Liver (tissue), 9 donors: ENCODE data around the gene BLACAT1. TPM values are rescaled to one million over a fixed set of nuclear protein-coding genes. Genes with fewer than 3 reads are reported as not detected.

Source experiments
- DNase-seq: peaks from one replicate; pipeline ENCODE4 v3.0.0-alpha.2; 2017; ENCODE audit warnings: low spot score
- H3K27ac ChIP-seq, 2 donors: one replicate each; pipeline ENCODE4 v1.7.0; 2013; ENCODE audit warnings: inconsistent platforms in 2 of 2, low read length in 2 of 2, control low read depth in 1 of 2, low read depth in 1 of 2, mild to moderate bottlenecking in 1 of 2
- H3K27me3 ChIP-seq, 4 donors: one replicate each; pipeline versions ENCODE4 v1.6.1 to v1.7.0; 2013; ENCODE audit warnings: low read length in 3 of 4, inconsistent platforms in 1 of 4, mild to moderate bottlenecking in 1 of 4, moderate library complexity in 1 of 4; ENCODE audit not compliant: control insufficient read depth in 4 of 4, insufficient read depth in 4 of 4
- H3K36me3 ChIP-seq, 4 donors: one replicate each; pipeline versions ENCODE4 v1.6.1 to v1.7.0; 2013; ENCODE audit warnings: low read length in 3 of 4, mild to moderate bottlenecking in 3 of 4, low read depth in 1 of 4, moderate library complexity in 1 of 4; ENCODE audit not compliant: control insufficient read depth in 4 of 4, insufficient read depth in 3 of 4
- H3K4me1 ChIP-seq, 4 donors: one replicate each; pipeline versions ENCODE4 v1.6.1 to v1.7.0; 2013; ENCODE audit warnings: low read length in 3 of 4, mild to moderate bottlenecking in 3 of 4, moderate library complexity in 1 of 4; ENCODE audit not compliant: control insufficient read depth in 4 of 4, insufficient read depth in 4 of 4
- H3K4me3 ChIP-seq, 3 donors: one replicate each; pipeline versions ENCODE4 v1.6.1 to v1.7.0; 2013; ENCODE audit warnings: low read length in 3 of 3, control low read depth in 1 of 3, low read depth in 1 of 3, mild to moderate bottlenecking in 1 of 3
- H3K9ac ChIP-seq, 2 donors: one replicate each; pipeline ENCODE4 v1.7.0; 2013; ENCODE audit warnings: low read length in 2 of 2, mild to moderate bottlenecking in 2 of 2, moderate library complexity in 2 of 2, control low read depth in 1 of 2, low read depth in 1 of 2
- H3K9me3 ChIP-seq, 4 donors: one replicate each; pipeline versions ENCODE4 v1.6.1 to v1.7.0; 2013; ENCODE audit warnings: low read length in 3 of 4; ENCODE audit not compliant: control insufficient read depth in 4 of 4
- EGR1 ChIP-seq, 2 donors: IDR thresholded peaks; 2 replicates each; pipeline ENCODE4 v1.6.1; 2016 to 2018; ENCODE audit warnings: antibody characterized with exemption in 2 of 2, low read depth in 2 of 2
- FOXA1 ChIP-seq: IDR thresholded peaks from 2 replicates; pipeline ENCODE4 v1.6.1; 2016; ENCODE audit warnings: antibody characterized with exemption
- FOXA2 ChIP-seq: IDR thresholded peaks from 2 replicates; pipeline ENCODE4 v1.6.1; 2016; ENCODE audit warnings: antibody characterized with exemption
- GABPA ChIP-seq, 2 donors: IDR thresholded peaks in 1 of 2; conservative IDR thresholded peaks in 1 of 2; 2 replicates each; pipeline ENCODE4 v1.6.1; 2016; ENCODE audit warnings: antibody characterized with exemption in 2 of 2, mild to moderate bottlenecking in 1 of 2, moderate library complexity in 1 of 2
- HNF4A ChIP-seq, 2 donors: conservative IDR thresholded peaks; 2 replicates each; pipeline ENCODE4 v1.6.1; 2016; ENCODE audit warnings: antibody characterized with exemption in 2 of 2, mild to moderate bottlenecking in 2 of 2
- HNF4G ChIP-seq: IDR thresholded peaks from 2 replicates; pipeline ENCODE4 v1.6.1; 2016; ENCODE audit warnings: antibody characterized with exemption
- JUND ChIP-seq, 2 donors: IDR thresholded peaks; 2 replicates each; pipeline ENCODE4 v1.6.1; 2016; ENCODE audit warnings: antibody characterized with exemption in 2 of 2
- NR2F2 ChIP-seq: IDR thresholded peaks from 2 replicates; pipeline ENCODE4 v1.6.1; 2016; ENCODE audit warnings: antibody characterized with exemption
- RAD21 ChIP-seq, 2 donors: IDR thresholded peaks; 2 replicates each; pipeline ENCODE4 v1.6.1; 2016; ENCODE audit warnings: antibody characterized with exemption in 2 of 2, mild to moderate bottlenecking in 2 of 2
- RXRA ChIP-seq, 2 donors: IDR thresholded peaks; 2 replicates each; pipeline ENCODE4 v1.6.1; 2017 to 2018; ENCODE audit warnings: antibody characterized with exemption in 2 of 2, mild to moderate bottlenecking in 1 of 2
- SP1 ChIP-seq: IDR thresholded peaks from 2 replicates; pipeline ENCODE4 v1.6.1; 2018; ENCODE audit warnings: antibody characterized with exemption, mild to moderate bottlenecking
- TAF1 ChIP-seq: conservative IDR thresholded peaks from 2 replicates; pipeline ENCODE4 v1.6.1; 2016; ENCODE audit warnings: antibody characterized with exemption, mild to moderate bottlenecking
- YY1 ChIP-seq: IDR thresholded peaks from 2 replicates; pipeline ENCODE4 v1.6.1; 2016; ENCODE audit warnings: antibody characterized with exemption, mild to moderate bottlenecking
- WGBS: extraction: QIAGEN DNeasy Blood & Tissue Kit; methylation state at CpG from one replicate; pipeline ENCODE4 v1.1.7; 2013; 5-methylcytosine and 5-hydroxymethylcytosine counted together
- polyA plus RNA-seq, 2 donors: library from polyadenylated mRNA; stranded (reverse) in 1 of 2; unstranded in 1 of 2; fragments of 200-250 nt in 1 of 2; fragments of >200 nt in 1 of 2; fragmentation: Nextera tagmentation in 1 of 2; extraction: Ambion mirVana in 1 of 2; gene quantifications; one replicate each; pipeline versions ENCODE4 v1.2.1 to v1.2.3, GENCODE V29; 2013 to 2015
- total RNA-seq, 2 donors: library from RNA; depleted of rRNA; stranded (reverse); fragments of >200 nt; gene quantifications; one replicate each; pipeline ENCODE4 v1.2.3, GENCODE V29; 2014
- TF ChIP-seq, protein P1 (sequence below): IDR thresholded peaks from 2 replicates; pipeline ENCODE4 v1.6.1; 2016; ENCODE audit warnings: antibody characterized with exemption
- TF ChIP-seq, protein P2 (sequence below): IDR thresholded peaks from 2 replicates; pipeline ENCODE4 v1.6.1; 2016; ENCODE audit warnings: antibody characterized with exemption
- TF ChIP-seq, protein P3 (sequence below): fragments of 150-350 bp; IDR thresholded peaks from 2 replicates; pipeline ENCODE4 v1.5.1; 2017; ENCODE audit warnings: improper control_type of control experiment, low read depth, low read length; ENCODE audit not compliant: missing input control
- TF ChIP-seq, protein P4 (sequence below): IDR thresholded peaks from 2 replicates; pipeline ENCODE4 v1.6.1; 2016; ENCODE audit warnings: antibody characterized with exemption
- TF ChIP-seq, protein P5 (sequence below): IDR thresholded peaks from 2 replicates; pipeline ENCODE4 v1.6.1; 2016; ENCODE audit warnings: antibody characterized with exemption, mild to moderate bottlenecking
- donor health status: healthy.
- donor health status: healthy.
- donor health status: healthy.
- donor health status: healthy.
- donor health status: healthy.

Gene BLACAT1
- total and polyA plus RNA-seq, 4 donors: not detected

DNA sequence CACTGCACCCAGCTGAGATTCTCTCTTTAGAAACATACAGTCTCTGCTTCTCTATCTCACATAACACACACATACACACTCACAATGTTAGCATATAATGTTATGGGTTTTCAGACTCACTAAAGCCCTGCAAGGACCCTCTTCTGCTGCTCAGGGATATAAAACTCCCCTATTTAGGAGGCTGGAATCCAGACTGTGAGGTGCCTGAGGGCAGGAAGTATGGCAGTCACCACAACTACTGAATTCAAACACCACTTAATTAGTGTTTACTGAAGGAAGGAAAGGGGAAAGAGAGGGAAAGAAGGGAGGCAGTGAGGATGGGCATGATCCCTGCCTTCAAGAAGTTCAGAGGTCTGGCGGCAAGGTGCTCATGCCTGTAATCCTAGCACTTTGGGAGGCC lies 40.8 kb upstream of the BLACAT1 start:
- H3K27me3 ChIP-seq: peaks cover 0 to under 1% (median 0%) of the 10 kb centered on the region in 4 donors
- H3K4me1 ChIP-seq: peaks cover 0 to 22% (median 19%) of the 10 kb centered on the region in 4 donors
- H3K27ac ChIP-seq: no peak overlapping the region
- no peaks in the 10 kb centered on the region for H3K36me3 ChIP-seq
- 100% methylated on average over 1 of the region's 1 CpG for WGBS
- no peak overlapping the region for H3K9ac ChIP-seq
- no peak for DNase-seq
- no peaks in the 10 kb centered on the region for H3K9me3 ChIP-seq
- TF ChIP-seq SP1 (no peak), NR2F2 (no peak), TAF1 (no peak), YY1 (no peak), FOXA1 (no peak), RAD21 (IDR thresholded peaks at IDR 0.05) (no peak), FOXA2 (no peak), RXRA (IDR thresholded peaks at IDR 0.05) (no peak), HNF4G (no peak), EGR1 (IDR thresholded peaks at IDR 0.05; ENCODE audit: low read depth in 2 of 2) (no peak), HNF4A (conservative IDR thresholded peaks at IDR 0.05) (no peak), JUND (IDR thresholded peaks at IDR 0.05) (no peak), GABPA (IDR thresholded peaks at IDR 0.05 in 1 of 2, conservative IDR thresholded peaks at IDR 0.05 in 1 of 2) (no peak)
- TF ChIP-seq, protein P1, sequence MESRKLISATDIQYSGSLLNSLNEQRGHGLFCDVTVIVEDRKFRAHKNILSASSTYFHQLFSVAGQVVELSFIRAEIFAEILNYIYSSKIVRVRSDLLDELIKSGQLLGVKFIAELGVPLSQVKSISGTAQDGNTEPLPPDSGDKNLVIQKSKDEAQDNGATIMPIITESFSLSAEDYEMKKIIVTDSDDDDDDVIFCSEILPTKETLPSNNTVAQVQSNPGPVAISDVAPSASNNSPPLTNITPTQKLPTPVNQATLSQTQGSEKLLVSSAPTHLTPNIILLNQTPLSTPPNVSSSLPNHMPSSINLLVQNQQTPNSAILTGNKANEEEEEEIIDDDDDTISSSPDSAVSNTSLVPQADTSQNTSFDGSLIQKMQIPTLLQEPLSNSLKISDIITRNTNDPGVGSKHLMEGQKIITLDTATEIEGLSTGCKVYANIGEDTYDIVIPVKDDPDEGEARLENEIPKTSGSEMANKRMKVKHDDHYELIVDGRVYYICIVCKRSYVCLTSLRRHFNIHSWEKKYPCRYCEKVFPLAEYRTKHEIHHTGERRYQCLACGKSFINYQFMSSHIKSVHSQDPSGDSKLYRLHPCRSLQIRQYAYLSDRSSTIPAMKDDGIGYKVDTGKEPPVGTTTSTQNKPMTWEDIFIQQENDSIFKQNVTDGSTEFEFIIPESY: no peak
- TF ChIP-seq, protein P2, sequence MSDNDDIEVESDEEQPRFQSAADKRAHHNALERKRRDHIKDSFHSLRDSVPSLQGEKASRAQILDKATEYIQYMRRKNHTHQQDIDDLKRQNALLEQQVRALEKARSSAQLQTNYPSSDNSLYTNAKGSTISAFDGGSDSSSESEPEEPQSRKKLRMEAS: no peak
- TF ChIP-seq, protein P3, sequence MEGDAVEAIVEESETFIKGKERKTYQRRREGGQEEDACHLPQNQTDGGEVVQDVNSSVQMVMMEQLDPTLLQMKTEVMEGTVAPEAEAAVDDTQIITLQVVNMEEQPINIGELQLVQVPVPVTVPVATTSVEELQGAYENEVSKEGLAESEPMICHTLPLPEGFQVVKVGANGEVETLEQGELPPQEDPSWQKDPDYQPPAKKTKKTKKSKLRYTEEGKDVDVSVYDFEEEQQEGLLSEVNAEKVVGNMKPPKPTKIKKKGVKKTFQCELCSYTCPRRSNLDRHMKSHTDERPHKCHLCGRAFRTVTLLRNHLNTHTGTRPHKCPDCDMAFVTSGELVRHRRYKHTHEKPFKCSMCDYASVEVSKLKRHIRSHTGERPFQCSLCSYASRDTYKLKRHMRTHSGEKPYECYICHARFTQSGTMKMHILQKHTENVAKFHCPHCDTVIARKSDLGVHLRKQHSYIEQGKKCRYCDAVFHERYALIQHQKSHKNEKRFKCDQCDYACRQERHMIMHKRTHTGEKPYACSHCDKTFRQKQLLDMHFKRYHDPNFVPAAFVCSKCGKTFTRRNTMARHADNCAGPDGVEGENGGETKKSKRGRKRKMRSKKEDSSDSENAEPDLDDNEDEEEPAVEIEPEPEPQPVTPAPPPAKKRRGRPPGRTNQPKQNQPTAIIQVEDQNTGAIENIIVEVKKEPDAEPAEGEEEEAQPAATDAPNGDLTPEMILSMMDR: no peak
- TF ChIP-seq, protein P4, sequence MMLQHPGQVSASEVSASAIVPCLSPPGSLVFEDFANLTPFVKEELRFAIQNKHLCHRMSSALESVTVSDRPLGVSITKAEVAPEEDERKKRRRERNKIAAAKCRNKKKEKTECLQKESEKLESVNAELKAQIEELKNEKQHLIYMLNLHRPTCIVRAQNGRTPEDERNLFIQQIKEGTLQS: no peak
- TF ChIP-seq, protein P5, sequence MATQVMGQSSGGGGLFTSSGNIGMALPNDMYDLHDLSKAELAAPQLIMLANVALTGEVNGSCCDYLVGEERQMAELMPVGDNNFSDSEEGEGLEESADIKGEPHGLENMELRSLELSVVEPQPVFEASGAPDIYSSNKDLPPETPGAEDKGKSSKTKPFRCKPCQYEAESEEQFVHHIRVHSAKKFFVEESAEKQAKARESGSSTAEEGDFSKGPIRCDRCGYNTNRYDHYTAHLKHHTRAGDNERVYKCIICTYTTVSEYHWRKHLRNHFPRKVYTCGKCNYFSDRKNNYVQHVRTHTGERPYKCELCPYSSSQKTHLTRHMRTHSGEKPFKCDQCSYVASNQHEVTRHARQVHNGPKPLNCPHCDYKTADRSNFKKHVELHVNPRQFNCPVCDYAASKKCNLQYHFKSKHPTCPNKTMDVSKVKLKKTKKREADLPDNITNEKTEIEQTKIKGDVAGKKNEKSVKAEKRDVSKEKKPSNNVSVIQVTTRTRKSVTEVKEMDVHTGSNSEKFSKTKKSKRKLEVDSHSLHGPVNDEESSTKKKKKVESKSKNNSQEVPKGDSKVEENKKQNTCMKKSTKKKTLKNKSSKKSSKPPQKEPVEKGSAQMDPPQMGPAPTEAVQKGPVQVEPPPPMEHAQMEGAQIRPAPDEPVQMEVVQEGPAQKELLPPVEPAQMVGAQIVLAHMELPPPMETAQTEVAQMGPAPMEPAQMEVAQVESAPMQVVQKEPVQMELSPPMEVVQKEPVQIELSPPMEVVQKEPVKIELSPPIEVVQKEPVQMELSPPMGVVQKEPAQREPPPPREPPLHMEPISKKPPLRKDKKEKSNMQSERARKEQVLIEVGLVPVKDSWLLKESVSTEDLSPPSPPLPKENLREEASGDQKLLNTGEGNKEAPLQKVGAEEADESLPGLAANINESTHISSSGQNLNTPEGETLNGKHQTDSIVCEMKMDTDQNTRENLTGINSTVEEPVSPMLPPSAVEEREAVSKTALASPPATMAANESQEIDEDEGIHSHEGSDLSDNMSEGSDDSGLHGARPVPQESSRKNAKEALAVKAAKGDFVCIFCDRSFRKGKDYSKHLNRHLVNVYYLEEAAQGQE: no peak
- H3K4me3 ChIP-seq: no peak overlapping the region
